ENCODE results near the gene SLC6A12.

GRCh38 chr12:177980-178828 is 35.8 kb downstream of the SLC6A12 start:
- TF ChIP-seq CTCF (optimal IDR thresholded peaks at IDR 0.05 in 1 of 3, IDR thresholded peaks at IDR 0.05 in 1 of 3, conservative IDR thresholded peaks at IDR 0.05 in 1 of 3; ENCODE audit: extremely low read depth in 1 of 3, insufficient read depth in 2 of 3, low read length in 3 of 3) (no peak), EZH2 (IDR thresholded peaks at IDR 0.05; ENCODE audit: low read length) (no peak)
